ENCODE measurements around the gene B4GALNT2.
"Not testable (repeated sequence)": the region's sequence is repeated elsewhere in the genome, so short reads cannot be mapped to it uniquely, and the experiment has no call there.

The B4GALNT2 gene, protein sequence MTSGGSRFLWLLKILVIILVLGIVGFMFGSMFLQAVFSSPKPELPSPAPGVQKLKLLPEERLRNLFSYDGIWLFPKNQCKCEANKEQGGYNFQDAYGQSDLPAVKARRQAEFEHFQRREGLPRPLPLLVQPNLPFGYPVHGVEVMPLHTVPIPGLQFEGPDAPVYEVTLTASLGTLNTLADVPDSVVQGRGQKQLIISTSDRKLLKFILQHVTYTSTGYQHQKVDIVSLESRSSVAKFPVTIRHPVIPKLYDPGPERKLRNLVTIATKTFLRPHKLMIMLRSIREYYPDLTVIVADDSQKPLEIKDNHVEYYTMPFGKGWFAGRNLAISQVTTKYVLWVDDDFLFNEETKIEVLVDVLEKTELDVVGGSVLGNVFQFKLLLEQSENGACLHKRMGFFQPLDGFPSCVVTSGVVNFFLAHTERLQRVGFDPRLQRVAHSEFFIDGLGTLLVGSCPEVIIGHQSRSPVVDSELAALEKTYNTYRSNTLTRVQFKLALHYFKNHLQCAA

DNA sequence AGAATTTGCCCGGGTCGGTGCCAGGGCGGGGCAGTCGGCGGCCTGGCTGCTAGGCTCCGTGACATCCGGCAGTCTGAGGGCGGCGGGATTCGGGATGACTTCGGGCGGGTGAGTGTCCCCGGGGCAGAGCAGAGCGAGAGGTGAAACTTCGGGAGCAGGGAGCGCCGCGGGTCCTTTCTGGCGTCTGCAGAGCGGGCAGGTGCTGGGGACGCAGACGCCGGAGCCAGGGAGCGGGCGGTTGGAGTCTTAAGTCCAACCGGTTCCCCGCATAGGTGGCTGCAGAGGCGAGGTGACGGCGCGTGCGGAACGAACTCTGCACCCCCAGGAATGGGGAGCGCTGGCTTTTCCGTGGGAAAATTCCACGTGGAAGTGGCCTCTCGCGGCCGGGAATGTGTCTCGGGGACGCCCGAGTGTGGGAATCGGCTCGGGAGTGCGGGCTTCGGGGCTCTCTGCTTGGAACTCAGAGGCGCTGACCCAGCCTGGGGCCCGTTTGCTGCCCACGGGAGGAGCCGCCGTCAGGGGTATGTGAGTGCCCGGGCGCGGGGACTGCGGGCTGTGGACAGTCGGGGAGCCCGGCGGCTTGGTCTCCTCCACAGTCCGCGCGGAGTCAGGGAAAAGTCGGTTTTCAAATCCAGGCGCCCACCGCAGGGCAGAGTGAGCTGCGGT, at the start of gene B4GALNT2:
TSS of gene B4GALNT2 (plus strand) at position 71 of the 666 bp plus-strand sequence. CDS start at position 95, 24 bp downstream.
- DNase-seq, result no peak

DNA sequence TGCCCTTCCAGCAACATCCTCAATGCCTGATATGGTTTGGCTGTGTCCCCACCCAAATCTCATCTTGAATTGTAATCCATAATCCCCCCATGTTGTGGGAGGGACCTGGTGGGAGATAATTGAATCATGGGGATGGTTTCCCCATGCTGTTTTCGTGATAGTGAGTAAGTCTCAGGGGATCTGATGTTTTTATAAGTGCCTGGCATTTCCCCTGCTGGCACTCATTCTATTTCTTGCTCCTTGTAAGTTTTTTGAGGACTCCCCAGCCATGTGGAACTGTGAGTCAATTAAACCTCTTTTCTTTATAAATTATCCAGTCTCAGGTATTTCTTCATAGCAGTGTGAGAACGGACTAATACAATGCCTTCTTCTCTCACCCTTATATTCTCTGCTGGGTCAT, 47.5 kb upstream of the B4GALNT2 start:
- not testable (repeated sequence) for DNase-seq

DNA sequence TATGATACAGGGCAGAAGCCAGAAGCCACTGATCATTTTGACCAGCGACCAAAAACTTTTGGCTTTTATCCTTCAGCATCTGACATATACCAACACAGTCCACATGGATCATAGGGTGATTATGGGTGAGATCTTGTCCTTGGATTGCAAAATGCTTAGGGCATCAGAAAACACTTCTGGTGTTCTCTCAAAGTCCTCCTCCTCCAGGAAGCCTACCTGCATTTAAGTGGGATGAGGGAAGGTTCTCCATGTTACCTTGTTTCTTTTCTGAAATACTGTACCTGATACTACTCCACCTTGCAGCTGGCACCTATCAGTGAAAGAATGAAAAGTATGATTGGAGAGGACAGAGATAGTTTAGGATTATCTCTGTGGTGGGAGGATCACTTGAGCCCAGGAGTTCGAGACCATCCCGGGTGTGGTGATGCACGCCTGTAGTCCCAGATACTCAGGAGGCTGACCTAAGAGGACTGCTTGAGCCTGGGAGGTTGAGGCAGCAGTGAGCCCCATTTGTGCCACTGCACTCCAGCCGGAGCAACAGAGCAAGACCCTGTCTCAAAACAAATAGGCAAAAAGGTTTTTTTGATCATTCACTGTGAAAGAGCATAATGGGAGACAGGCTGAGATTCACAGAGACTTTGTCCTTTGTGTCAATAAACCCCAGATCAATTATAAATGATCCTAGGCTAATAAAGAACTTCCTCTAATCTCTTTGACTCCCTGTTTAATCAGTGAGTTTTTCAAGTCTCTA, 46.8 kb upstream of the B4GALNT2 start:
- no peak for DNase-seq

DNA sequence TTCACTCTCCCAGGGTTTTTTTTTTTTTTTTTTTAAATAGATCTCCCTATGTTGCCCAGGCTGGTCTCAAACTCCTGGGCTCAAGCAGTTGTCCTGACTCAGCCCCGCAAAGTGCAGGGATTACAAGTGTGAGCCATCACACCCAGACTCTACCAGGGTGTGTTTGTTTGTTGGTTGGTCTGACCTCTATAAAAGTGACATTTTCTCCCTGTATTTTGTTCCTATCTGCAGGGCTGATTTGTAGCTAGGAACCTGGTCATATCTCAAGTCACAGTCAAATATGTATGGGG, 46.3 kb upstream of the B4GALNT2 start:
- no peak for DNase-seq

DNA sequence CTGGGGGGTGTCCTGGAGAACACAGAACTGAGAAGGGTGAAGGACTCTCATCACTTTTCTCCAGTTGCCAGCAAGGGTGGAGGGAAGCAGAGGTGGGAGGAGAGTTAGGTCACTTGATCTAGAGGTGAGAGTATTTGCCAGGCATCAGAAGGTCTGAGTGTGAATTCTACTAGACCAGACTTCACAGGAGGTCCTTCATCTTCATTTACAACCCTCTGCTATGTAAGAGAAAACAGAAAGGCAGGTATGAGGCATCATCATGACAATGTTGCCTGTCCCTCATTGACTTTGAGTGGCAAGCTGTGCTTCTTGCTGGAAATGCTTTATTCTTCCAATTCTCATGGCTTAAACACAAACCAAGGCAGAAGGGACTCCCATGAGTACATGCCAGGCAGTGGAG, 45.9 kb upstream of the B4GALNT2 start:
- no peak for DNase-seq

DNA sequence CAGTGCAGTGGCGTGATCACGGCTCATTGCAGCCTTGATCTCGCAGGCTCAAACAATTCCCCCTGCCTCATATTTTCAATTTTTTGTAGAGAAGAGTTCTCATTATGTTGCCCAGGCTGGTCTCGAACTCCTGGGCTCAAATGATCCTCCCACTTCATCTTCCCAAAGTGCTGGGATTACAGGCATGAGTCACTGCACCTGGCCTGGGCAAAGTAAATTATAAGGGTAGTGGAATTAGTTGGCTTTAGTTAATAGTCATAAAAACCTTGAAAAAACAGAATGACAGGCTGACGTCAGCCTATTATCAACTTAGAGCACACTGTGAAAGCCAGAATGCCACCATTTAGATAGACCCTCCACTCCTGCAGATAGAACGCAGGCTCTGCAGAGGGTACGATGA, 43.5 kb upstream of the B4GALNT2 start:
- DNase-seq, result no peak

DNA sequence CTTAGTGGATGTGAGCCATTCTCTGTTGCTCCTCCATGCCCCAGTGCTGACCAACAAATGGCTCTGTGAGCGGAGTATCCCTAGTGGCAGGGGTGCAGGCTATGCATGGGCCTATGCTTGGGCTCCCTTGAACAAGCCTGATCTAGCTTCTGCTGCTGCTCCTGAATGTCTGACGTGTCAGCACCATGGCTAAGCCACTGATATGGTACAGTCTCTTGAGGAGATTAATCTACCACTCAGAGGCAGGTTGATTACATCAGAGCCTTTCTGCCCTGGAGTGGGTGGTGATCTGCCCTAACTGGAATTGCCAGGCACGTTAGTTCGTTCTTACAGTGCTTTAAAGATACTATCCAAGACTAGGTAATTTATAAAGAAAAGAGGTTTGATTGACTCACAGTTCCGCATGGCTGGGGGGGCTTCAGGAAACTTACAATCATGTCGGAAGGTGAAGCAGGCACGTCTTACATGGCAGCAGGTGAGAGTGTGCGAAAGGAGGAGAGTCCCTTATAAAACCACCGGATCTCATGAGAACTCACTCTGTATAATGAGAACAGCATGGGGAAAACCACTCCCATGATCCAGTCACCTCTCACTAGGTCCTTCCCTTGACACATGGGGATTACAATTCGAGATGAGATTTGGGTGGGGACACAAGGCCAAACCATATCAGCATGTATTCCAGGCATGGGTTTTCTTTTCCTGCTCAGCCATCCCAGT, 41.5 kb upstream of the B4GALNT2 start:
- no peak for DNase-seq

DNA sequence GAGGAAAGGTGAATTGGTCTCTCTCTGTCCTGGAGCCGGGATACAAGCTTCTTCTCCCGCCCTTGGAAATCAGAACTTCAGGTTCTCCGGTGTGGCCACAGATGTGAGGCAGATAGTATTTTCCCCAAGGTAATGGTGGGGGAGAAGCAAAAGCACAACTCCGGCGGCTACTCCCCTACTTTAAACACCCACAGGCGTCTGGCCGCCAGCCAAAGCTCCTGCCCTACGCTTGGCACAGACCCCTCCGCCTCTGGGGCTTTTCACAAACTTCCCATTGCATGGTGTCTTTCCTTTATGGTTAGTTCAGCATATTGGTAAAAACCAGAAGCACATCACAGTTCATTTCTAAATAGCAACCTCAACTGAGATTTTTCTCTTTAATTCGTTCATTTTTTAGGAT, 39.4 kb upstream of the B4GALNT2 start:
- DNase-seq, result no peak

DNA sequence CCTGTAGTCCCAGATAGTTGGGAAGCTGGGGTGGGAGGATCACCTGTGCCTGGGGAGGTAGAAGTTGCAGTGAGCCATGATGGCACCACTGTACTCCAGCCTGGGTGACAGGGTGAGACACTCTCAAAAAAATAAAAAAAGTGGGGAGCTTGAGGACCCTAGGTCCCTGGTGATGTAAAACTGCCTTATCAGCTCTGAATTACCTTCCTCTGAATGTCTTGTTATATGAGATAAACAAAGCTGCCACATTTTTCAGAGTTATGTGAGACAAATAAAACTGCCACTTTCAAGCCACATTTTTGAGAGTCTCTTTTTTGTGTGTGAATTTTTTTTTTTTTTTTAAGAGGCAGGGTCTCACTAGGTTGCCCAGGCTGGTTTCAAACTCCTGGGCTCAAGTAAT, 32.0 kb upstream of the B4GALNT2 start:
- no peak for DNase-seq

DNA sequence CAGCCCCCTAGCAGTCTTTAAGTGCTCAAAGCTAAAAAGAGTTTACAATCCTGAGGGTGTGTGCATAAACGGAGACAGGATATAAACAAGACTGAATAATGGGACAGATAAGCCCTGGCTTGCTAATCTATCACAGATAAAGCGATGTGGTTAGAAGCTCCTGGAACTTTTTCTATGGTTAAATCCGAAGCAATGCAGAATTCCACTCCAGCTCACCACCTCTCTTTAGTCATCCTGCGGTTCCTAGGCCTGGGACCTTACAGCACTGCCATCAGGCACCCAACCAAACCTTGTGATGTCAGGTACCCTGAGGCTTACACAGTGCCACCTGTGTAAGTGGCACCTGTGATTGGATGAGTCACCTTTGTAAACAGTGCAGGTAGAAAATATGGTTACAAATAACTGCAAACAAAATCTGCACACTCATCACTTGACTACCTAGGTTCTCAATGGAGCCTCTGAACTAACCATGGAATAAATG, 31.5 kb upstream of the B4GALNT2 start:
- peak; percentile 70 for DNase-seq

DNA sequence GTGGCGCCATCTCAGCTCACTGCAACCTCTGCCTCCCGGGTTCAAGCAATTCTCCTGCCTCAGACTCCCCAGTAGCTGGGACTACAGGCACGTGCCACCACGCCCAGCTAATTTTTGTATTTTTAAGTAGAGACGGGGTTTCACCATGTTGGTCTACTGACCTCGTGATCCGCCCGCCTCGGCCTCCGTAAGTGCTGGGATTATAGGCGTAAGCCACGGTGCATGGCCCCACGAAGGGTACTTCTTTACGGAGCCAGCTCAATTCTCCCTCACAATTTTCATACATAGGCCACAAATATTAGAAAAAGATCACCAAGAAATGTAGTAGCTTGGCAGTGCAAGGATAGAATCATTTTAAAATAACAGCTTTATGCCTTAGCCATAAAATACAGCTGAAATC, 29.2 kb upstream of the B4GALNT2 start:
- DNase-seq, result not testable (repeated sequence)

DNA sequence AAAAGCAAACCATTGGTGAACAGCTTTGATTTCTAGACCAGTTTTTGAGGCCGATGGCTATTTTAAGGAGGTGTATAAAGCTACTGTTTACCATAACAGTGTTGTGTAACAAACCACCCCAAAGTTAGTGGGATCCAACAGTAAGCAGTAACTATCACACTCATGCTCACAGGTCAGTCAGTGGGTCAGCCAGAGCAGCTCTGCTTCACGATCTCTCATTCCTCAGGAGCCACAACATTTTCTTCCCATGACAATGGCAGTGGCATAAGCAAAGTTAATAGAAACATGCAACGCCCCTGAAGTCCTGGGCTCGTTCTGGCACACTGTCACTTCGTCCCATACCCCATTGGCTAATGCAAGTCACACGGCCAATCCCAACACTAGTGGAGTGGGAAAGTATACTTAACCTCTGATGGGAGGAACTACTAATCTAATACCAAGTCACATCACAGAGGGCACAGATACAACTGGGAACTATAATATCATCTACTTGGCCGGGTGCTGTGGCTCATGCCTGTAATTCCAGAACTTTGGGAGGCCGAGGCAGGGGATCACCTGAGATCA, 28.0 kb upstream of the B4GALNT2 start:
- DNase-seq, result no peak

DNA sequence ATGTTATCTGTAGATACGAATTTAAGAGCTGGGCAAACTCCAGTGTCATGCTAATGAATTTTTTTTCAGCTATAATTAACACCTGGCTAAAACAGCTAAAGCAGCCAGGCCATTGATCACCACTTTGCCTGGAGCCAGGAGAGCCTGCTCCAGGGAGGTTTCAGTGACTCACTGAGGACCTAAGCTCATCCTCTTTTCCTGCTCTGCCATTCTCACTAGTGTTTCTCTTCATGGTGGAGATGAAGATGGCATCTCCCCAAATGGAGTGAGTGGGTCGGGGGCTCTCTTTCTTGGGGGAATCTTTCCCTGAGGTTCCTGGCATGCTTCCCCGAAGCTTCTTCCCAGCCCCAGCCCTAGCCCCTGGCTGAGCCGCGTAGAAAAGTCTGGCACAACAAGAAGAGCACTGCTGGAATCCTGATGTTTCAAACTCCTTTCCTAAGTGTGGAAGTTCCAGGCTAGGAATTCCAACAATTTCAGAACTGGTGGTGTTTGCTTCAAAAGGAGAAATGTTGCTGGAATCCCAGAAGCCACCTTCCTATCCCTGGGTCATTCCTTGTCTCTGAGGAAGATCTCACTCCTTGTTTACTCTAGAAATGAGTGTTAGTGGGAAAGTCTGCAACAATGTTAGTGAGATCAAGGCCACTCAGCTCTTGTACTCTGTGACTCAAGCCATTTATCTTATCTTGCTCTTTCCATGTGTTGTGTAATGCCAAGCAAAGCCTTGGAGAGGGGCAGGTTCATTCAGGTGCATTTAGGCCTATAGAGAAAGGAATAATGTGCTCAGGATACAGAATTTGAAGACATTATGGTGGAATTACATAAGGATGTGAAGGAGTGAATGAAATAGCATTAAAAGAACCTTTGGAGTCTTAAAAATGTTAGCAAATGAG, 26.0 kb upstream of the B4GALNT2 start:
- DNase-seq, result no peak

DNA sequence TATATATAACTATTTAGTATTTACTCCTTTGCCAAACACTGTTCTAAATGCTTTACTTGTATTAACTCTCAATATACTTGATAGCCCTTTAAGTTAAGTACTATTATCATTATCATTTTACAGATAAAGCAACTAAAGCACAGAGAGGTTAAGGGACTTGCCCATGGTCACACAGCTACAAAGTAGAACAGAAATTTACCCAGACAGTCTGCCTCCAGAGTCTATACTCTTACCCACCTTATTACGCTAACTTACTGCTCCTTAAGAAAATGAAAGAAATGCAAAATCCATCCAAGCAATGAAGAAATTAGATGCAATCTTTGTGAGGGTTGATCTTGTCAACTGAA, 25.4 kb upstream of the B4GALNT2 start:
- no peak for DNase-seq

DNA sequence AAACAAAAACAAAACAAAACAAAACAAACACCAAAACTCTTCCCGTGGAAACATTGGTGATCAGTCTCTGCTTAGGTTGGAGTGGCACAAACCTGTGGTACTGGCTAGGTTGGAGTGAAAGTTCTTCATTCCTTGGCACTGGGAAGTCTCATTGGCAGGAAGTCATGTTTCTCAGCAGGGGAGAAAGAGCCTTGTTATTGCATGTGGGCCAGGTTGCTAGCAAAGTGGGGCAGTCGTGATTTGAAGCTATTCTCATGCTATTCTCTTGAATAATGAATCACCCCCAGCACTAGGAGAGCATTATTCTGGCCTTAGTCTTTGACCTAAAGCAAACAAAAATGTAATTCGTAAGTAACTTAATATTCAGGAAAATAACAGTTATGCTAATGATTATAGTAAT, 24.3 kb upstream of the B4GALNT2 start:
- DNase-seq, result no peak

DNA sequence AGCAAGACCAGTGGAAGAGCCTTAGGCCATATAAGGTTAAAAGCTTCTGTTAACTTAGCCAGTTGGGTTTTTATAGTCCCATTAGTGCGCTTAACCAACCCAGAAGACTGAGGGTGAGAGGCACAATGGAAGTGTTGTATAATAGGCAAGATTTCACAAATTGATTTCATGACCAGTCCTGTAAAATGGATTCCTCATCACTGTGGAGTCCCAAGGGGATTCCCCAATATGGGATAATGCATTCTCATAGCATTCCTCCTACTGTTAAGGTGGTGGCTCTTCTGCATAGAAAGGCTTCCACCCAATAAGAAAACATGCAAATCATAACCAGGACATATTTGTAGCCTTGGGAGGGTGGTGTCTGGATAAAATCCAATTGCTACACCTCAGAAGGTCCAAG, 22.1 kb upstream of the B4GALNT2 start:
- no peak for DNase-seq

DNA sequence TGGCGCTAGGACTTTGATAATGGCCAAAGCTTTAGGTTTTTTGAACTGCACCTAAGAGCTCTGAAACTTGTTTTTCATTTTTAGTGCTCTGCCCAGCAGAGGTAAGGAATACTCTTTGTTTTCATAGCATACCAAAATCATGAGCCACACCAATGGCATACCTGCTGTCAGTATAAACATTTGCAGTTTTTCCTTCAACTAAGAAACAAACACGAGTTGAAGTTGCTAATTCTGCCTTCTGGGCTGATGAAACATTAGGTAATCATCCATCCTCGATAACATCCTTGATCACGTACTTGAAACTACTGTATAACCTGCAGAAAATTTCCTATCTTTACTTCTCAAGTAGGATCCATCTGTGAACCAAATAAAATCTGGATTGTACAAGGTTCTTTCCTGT, 20.6 kb upstream of the B4GALNT2 start:
- DNase-seq, result no peak

DNA sequence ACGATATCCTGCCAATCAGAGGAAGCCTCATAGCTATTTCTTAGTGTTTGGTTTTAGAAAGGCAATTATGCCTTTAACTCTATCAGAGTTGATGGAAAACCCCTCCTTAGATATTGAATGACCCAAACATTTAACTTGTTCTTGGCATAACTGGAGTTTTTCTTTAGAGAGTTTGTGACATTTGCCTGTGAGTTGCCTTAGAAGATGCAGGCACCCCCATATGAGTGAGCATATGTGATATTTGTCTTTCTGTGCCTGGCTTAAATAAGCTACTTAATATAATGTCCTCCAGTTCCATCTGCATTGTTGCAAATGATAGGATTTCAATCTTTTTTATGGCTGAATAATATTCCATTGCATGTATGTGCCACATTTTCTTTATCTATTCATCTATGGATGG, 19.6 kb upstream of the B4GALNT2 start:
- no peak for DNase-seq

DNA sequence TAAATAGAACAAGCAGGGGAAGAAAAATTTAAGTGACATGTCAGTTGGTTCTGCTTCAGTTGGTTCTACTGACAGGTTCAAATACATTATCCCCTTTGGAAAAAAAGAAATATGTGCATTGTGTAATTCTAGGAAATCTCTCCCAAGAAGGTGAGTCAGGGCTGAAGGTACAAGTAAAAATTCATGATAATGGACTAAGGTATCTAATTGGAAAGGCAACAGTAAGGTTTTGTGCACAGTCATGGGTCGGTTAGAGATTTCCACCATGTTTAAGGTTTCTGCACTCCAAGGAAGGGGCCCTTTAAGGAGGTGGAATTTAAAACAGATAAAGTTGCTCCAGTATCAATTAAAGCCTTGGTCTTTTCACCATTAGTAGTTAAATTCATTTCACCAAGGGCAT, 17.9 kb upstream of the B4GALNT2 start:
- DNase-seq, result no peak

DNA sequence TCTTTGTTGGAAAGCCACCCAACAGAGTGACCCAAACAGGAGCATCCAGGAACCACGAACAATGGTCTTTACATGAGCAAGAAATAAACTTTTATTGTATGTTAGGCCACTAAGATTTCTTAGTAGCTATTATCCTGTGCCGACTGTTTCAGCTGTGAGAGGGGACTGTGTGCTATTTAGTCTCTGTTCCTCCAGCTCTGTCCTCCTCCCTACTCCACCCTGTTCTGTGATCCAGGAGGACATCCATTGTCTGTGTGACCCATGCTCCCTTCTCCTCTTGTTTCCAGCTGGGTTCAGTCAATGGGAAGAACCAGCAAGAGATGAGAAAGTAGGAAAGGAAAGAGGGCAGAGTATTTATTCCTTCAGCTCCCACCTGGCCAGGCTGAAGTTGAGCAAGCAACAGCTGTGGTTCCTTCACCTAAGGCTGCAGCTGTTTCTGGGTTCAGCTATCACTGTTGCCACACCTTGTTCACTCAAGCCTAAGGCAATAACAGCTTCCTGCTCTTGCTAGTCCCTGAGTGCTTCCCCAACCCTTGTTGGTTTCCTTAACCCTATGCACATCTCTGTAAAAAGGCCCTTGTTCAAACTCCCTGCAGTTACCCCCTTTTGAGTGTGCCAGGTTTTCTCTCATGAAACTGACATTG, 14.9 kb upstream of the B4GALNT2 start:
- no peak for DNase-seq

DNA sequence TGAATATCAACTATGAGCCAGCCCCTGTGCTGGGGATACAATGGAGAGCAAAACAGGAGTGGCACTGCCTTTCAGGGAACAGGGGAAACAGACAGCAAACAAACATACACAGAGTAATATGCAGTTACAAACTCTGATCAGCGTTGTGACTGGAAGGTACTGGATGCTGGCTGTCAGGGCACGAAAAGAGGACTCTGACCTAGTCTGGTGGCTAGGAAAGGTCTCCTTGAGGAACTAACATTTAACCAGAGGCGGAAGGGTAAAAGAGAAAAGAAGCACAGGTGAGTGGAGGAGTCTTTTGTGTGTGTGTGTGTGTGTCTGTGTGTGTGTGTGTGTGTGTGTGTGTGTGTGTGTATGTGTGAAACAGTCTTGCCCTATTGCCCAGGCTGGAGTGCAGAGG, 12.4 kb upstream of the B4GALNT2 start:
- DNase-seq, result no peak

Measured in NCI-H2029 (cell line).